OCI-LY7 (cell line): Measurements from ENCODE around the gene BTD. TPM values are rescaled to one million over a fixed set of nuclear protein-coding genes. Genes with fewer than 3 reads are reported as not detected.
A peak's percentile ranks its signal among the peaks of the same experiment; 100 is the strongest.

Experiments
- BruUV-seq: library from RNA; stranded (reverse); fragments of 400-500 nt; replicated peaks from 2 replicates; lab custom pipeline; 2021; lab: Mats Ljungman, UMichigan
- CTCF ChIA-PET: fragments of 300-600 bp; sonication (Branson Sonifier 250); formaldehyde crosslinking; loops from one replicate; lab custom pipeline; 2022; ENCODE audit warnings: antibody characterized with exemption; ENCODE audit not compliant: unreplicated experiment; lab: Charles Lee
- POLR2A ChIA-PET: fragments of 300-600 bp; sonication (Branson Sonifier 250); formaldehyde crosslinking; loops from one replicate; lab custom pipeline; 2022; ENCODE audit warnings: antibody characterized with exemption; lab: Charles Lee
- DNase-seq: peaks from one replicate; pipeline ENCODE4 v3.0.0-alpha.2; 2015; ENCODE audit warnings: low spot score
- H2AFZ ChIP-seq: fragments of 200-600 bp; sonication (generic), shearing (Covaris generic); 2 replicates; pipeline ENCODE4 v1.6.1; 2014; ENCODE audit warnings: mild to moderate bottlenecking, antibody characterized with exemption, low read length, moderate library complexity
- H3K27ac ChIP-seq: fragments of 200-600 bp; sonication (generic); 2 replicates; pipeline ENCODE4 v1.5.1; 2014; ENCODE audit warnings: mixed run types, low read depth, mild to moderate bottlenecking, moderate library complexity, low read length, inconsistent platforms; ENCODE audit not compliant: poor library complexity, severe bottlenecking
- H3K36me3 ChIP-seq: fragments of 200-600 bp; sonication (generic); 2 replicates; pipeline ENCODE4 v1.6.1; 2014; ENCODE audit warnings: mild to moderate bottlenecking, antibody characterized with exemption, low read length, moderate library complexity, mixed read lengths; ENCODE audit not compliant: insufficient read depth
- H3K4me1 ChIP-seq: fragments of 200-600 bp; sonication (generic); 2 replicates; pipeline ENCODE4 v1.5.1; 2014; ENCODE audit warnings: mild to moderate bottlenecking, low read length; ENCODE audit not compliant: insufficient read depth, poor library complexity, severe bottlenecking
- H3K4me2 ChIP-seq: fragments of 200-600 bp; sonication (generic); 2 replicates; pipeline ENCODE4 v1.6.1; 2014; ENCODE audit warnings: mild to moderate bottlenecking, low read length
- H3K4me3 ChIP-seq: fragments of 200-600 bp; sonication (generic); 2 replicates; pipeline ENCODE4 v1.5.1; 2014; ENCODE audit warnings: mild to moderate bottlenecking, low read depth, low read length; ENCODE audit not compliant: poor library complexity, severe bottlenecking
- H3K79me2 ChIP-seq: fragments of 200-600 bp; sonication (generic); 2 replicates; pipeline ENCODE4 v1.6.1; 2016; ENCODE audit warnings: low read depth, mild to moderate bottlenecking, low read length, moderate library complexity, mixed read lengths; ENCODE audit not compliant: insufficient read depth
- H3K9me2 ChIP-seq: fragments of 200-600 bp; sonication (generic); 2 replicates; pipeline ENCODE4 v1.6.1; 2016; ENCODE audit warnings: mild to moderate bottlenecking, low read length, mixed read lengths; ENCODE audit not compliant: insufficient read depth
- H3K9me3 ChIP-seq: fragments of 200-600 bp; sonication (generic); 2 replicates; pipeline ENCODE4 v1.6.1; 2014; ENCODE audit warnings: mild to moderate bottlenecking, mixed run types, low read length, mixed read lengths
- H4K20me1 ChIP-seq: fragments of 200-600 bp; sonication (generic); 2 replicates; pipeline ENCODE4 v1.6.1; 2014; ENCODE audit warnings: mild to moderate bottlenecking, antibody characterized with exemption, low read length, moderate library complexity, mixed read lengths; ENCODE audit not compliant: insufficient read depth
- CTCF ChIP-seq: fragments of 200-600 bp; sonication (generic); conservative IDR thresholded peaks from 2 replicates; pipeline ENCODE4 v1.5.1; 2014; ENCODE audit warnings: mild to moderate bottlenecking, antibody characterized with exemption, low read length, moderate library complexity, mixed read lengths
- EZH2phosphoT487 ChIP-seq: fragments of 200-600 bp; sonication (generic); IDR thresholded peaks from 2 replicates; pipeline ENCODE4 v1.6.1; 2018; ENCODE audit warnings: low read depth, borderline replicate concordance, mild to moderate bottlenecking, mixed run types, antibody characterized with exemption, low read length, moderate library complexity, mixed read lengths
- intact Hi-C: fragments of 100-400 bp; cut with micrococcal nuclease; formaldehyde crosslinking; loops from one replicate; pipeline ENCODE4 v1.10.0; 2022; ENCODE audit not compliant: unreplicated experiment
- total RNA-seq, 2 experiments: library from RNA; depleted of rRNA in 1 of 2; stranded (reverse); fragments of >200 nt in 1 of 2; shearing (Covaris generic) in 1 of 2; gene quantifications; 2 replicates each; pipeline ENCODE4 v1.2.3, GENCODE V29; 2014 to 2022

Gene BTD
- total RNA-seq, 2 experiments from 2014 or later = 4.2 to 6.0 TPM

- BruUV-seq = no TSS peak
- H3K9me3 ChIP-seq = no peaks in the 10 kb centered on the region
- H3K27ac ChIP-seq = no peak overlapping the region
- DNase-seq = no peak
- peak overlapping the region; percentile 49 for H3K4me2 ChIP-seq
- peak overlapping the region; percentile 64; the same call in 1 of the 2 replicates for H2AFZ ChIP-seq
- peaks cover 10% of the 10 kb centered on the region for H3K4me1 ChIP-seq
- H4K20me1 ChIP-seq = no peaks in the 10 kb centered on the region
- no peaks in the 10 kb centered on the region for H3K9me2 ChIP-seq
- CTCF ChIA-PET = interaction anchor here (0.7 to 1.1 kb wide), 2 partner anchors 167 to 181 kb away, joined by 3 read pairs; partner anchors contain the start of gene ANKRD28
- intact Hi-C loops = loop anchor here (1.0 to 10.0 kb wide), 5 partner anchors 182 to 617 kb away; no protein-coding TSS in a partner anchor
- no peaks in the 10 kb centered on the region for H3K79me2 ChIP-seq
- no peaks in the 10 kb centered on the region for H3K36me3 ChIP-seq
- POLR2A ChIA-PET = interaction anchor here (0.8 kb wide), 1 partner anchor 83 kb away, joined by 3 read pairs; no protein-coding TSS in a partner anchor
- TF ChIP-seq CTCF = no peak
- TF ChIP-seq EZH2phosphoT487 = no peak
- peak overlapping the region; percentile 35 for H3K4me3 ChIP-seq
Measured at GRCh38 chr3:15630646-15631350, 29.3 kb downstream of the BTD start.

GRCh38 chr3:15631426-15632211 lies 30.1 kb downstream of the BTD start:
- Histone ChIP-seq H3K4me3 (no peak overlapping the region), H3K36me3 (no peaks in the 10 kb centered on the region), H3K4me2 (no peak overlapping the region), H4K20me1 (no peaks in the 10 kb centered on the region), H3K79me2 (no peaks in the 10 kb centered on the region), H3K4me1 (peaks cover 10% of the 10 kb centered on the region), H3K9me3 (no peaks in the 10 kb centered on the region), H2AFZ (no peak overlapping the region), H3K9me2 (no peaks in the 10 kb centered on the region), H3K27ac (no peak overlapping the region)
- DNase-seq = no peak
- BruUV-seq = no TSS peak
- TF ChIP-seq CTCF (no peak), EZH2phosphoT487 (no peak)
- ChIA-PET CTCF (no interaction called here), POLR2A (interaction anchor here (0.6 kb wide), 1 partner anchor 454 kb away, joined by 3 read pairs; no protein-coding TSS in a partner anchor)
- intact Hi-C loops = loop anchor here (2.0 to 10.0 kb wide), 4 partner anchors 323 to 616 kb away; no protein-coding TSS in a partner anchor
